C4-2B (cell line): ENCODE data around the gene NFIA.

Source experiments
- CTCF ChIP-seq: fragments of 450-650 bp; conservative IDR thresholded peaks from 2 replicates; pipeline ENCODE4 v1.5.1; 2017; ENCODE audit warnings: mild to moderate bottlenecking
- ZFX ChIP-seq: fragments of 450-650 bp; IDR thresholded peaks from 2 replicates; pipeline ENCODE4 v1.6.1; 2017

- TF ChIP-seq CTCF (no peak), ZFX (no peak)
These were observed 168.6 kb downstream of the NFIA start for GRCh38 chr1:61250933-61251332.
